Colonic mucosa (tissue), 4 donors: ENCODE results near the gene FAM50A. TPM values are rescaled to one million over a fixed set of nuclear protein-coding genes. Genes with fewer than 3 reads are reported as not detected.

ENCODE experiments used
- DNase-seq: peaks from one replicate; pipeline ENCODE4 v3.0.0-alpha.2; 2020
- H3K27ac ChIP-seq: fragments of 200-600 bp; one replicate; pipeline ENCODE4 v1.8.0; 2021
- H3K27me3 ChIP-seq: fragments of 200-600 bp; one replicate; pipeline ENCODE4 v1.8.0; 2021
- H3K36me3 ChIP-seq: fragments of 200-600 bp; one replicate; pipeline ENCODE4 v1.8.0; 2021
- H3K4me1 ChIP-seq: fragments of 200-600 bp; one replicate; pipeline ENCODE4 v1.8.0; 2021; ENCODE audit warnings: mild to moderate bottlenecking
- H3K4me3 ChIP-seq: fragments of 200-600 bp; one replicate; pipeline ENCODE4 v1.8.0; 2021
- H3K9ac ChIP-seq, 2 donors: one replicate each; pipeline ENCODE4 v1.7.0; 2013; ENCODE audit warnings: control low read depth in 2 of 2, low read depth in 2 of 2, low read length in 2 of 2
- H3K9me3 ChIP-seq: fragments of 200-600 bp; one replicate; pipeline ENCODE4 v1.8.0; 2021
- CTCF ChIP-seq: fragments of 200-600 bp; IDR thresholded peaks from one replicate; pipeline ENCODE4 v1.8.0; 2022; ENCODE audit warnings: antibody characterized with exemption, mild to moderate bottlenecking
- intact Hi-C: fragments of 100-400 bp; cut with DNase I; formaldehyde crosslinking; loops from one replicate; pipeline ENCODE4 v1.14.1; 2022
- total RNA-seq, 2 donors: library from RNA; stranded (reverse); fragmentation: NEBNext Ultra II Directional in 1 of 2; extraction: Animal tissue kit (Norgen Biotek cat#: 25700) in 1 of 2; gene quantifications; one replicate each; pipeline ENCODE4 v1.2.1, GENCODE V29; 2021
- donor health status: healthy.
- donor health status: DM: no; HTN: no; CAD: no.
- donor health status: DM: no; HTN: no; CAD: no.

The FAM50A gene
- total RNA-seq, 2 donors from 2014 or later = 41.9 to 60.1 TPM

- no peak overlapping the region for H3K4me3 ChIP-seq
- H3K27ac ChIP-seq = no peak overlapping the region
- H3K9me3 ChIP-seq = no peaks in the 10 kb centered on the region
- peaks cover 9% of the 10 kb centered on the region for H3K36me3 ChIP-seq
- DNase-seq = no peak
- intact Hi-C loops = no loop called here
- H3K9ac ChIP-seq = no peak overlapping the region
- no peaks in the 10 kb centered on the region for H3K27me3 ChIP-seq
- no peak for TF ChIP-seq CTCF
- no peaks in the 10 kb centered on the region for H3K4me1 ChIP-seq
Measured at GRCh38 chrX:154448484-154448883, 4.5 kb downstream of the FAM50A start.

GRCh38 chrX:154449618-154450017 lies 5.7 kb downstream of the FAM50A start:
- Histone ChIP-seq H3K27me3 (no peaks in the 10 kb centered on the region), H3K36me3 (peaks cover 9% of the 10 kb centered on the region), H3K9ac (no peak overlapping the region), H3K9me3 (no peaks in the 10 kb centered on the region), H3K4me3 (no peak overlapping the region), H3K4me1 (no peaks in the 10 kb centered on the region), H3K27ac (no peak overlapping the region)
- intact Hi-C loops = no loop called here
- TF ChIP-seq CTCF = no peak
- no peak for DNase-seq

GRCh38 chrX:154450312-154450711 lies 6.4 kb downstream of the FAM50A start:
- no peak for TF ChIP-seq CTCF
- H3K27ac ChIP-seq = no peak overlapping the region
- no peaks in the 10 kb centered on the region for H3K9me3 ChIP-seq
- DNase-seq = no peak
- H3K4me1 ChIP-seq = no peaks in the 10 kb centered on the region
- H3K9ac ChIP-seq = no peak overlapping the region
- no peak overlapping the region for H3K4me3 ChIP-seq
- intact Hi-C loops = no loop called here
- no peaks in the 10 kb centered on the region for H3K27me3 ChIP-seq
- peaks cover 9% of the 10 kb centered on the region for H3K36me3 ChIP-seq

- no peaks in the 10 kb centered on the region for H3K9me3 ChIP-seq
- no peak overlapping the region for H3K27ac ChIP-seq
- no peak overlapping the region for H3K4me3 ChIP-seq
- H3K9ac ChIP-seq = no peak overlapping the region
- intact Hi-C loops = no loop called here
- H3K27me3 ChIP-seq = peaks cover 6% of the 10 kb centered on the region
- TF ChIP-seq CTCF = no peak
- peaks cover 9% of the 10 kb centered on the region for H3K36me3 ChIP-seq
- H3K4me1 ChIP-seq = no peaks in the 10 kb centered on the region
- no peak for DNase-seq
Measured at GRCh38 chrX:154452823-154453222, 8.9 kb downstream of the FAM50A start.

GRCh38 chrX:154457491-154458115 lies 13.7 kb downstream of the FAM50A start:
- no peaks in the 10 kb centered on the region for H3K36me3 ChIP-seq
- no peaks in the 10 kb centered on the region for H3K9me3 ChIP-seq
- no peak for TF ChIP-seq CTCF
- H3K4me3 ChIP-seq = peak overlapping the region; percentile 38
- DNase-seq = peak; percentile 45
- peaks cover 6% of the 10 kb centered on the region for H3K27me3 ChIP-seq
- no peak overlapping the region for H3K27ac ChIP-seq
- intact Hi-C loops = no loop called here
- H3K4me1 ChIP-seq = no peaks in the 10 kb centered on the region
- H3K9ac ChIP-seq = peak overlapping the region in 1 of 2 donors; percentile 43
